HL-60 (cell line): ENCODE data around the gene RNF144A.

ENCODE experiments used
- DNase-seq, 2 experiments: peaks; one replicate each; pipeline ENCODE4 v3.0.0-alpha.2; 2010 to 2020; ENCODE audit warnings: low read depth in 1 of 2, low spot score in 1 of 2
- H3K27ac ChIP-seq: fragments of 250-450 bp; sonication (Bioruptor Pico); replicated peaks from 2 replicates; pipeline ENCODE4 v1.5.1; 2020; ENCODE audit warnings: mild to moderate bottlenecking, moderate library complexity
- H3K27me3 ChIP-seq: fragments of 250-450 bp; sonication (Bioruptor Pico); 2 replicates; pipeline ENCODE4 v1.5.1; 2021; ENCODE audit warnings: mild to moderate bottlenecking, moderate library complexity; ENCODE audit not compliant: insufficient read depth, poor library complexity, severe bottlenecking
- H3K4me3 ChIP-seq: replicated peaks from 2 replicates; pipeline ENCODE4 v1.5.1; 2011; ENCODE audit warnings: mild to moderate bottlenecking, control low read depth, low read length; ENCODE audit not compliant: insufficient read depth
- CTCF ChIP-seq: IDR thresholded peaks from one replicate; pipeline ENCODE4 v1.5.1; 2011; ENCODE audit warnings: low read length, control low read depth, inconsistent platforms; ENCODE audit not compliant: insufficient read depth
- GABPA ChIP-seq: IDR thresholded peaks from 2 replicates; pipeline ENCODE4 v1.6.1; 2012; ENCODE audit warnings: low read depth
- POLR2AphosphoS5 ChIP-seq: IDR thresholded peaks from 2 replicates; pipeline ENCODE4 v1.6.1; 2012; ENCODE audit warnings: low read depth
- REST ChIP-seq: IDR thresholded peaks from 2 replicates; pipeline ENCODE4 v1.6.1; 2012; ENCODE audit warnings: low read depth; ENCODE audit not compliant: insufficient replicate concordance
- SPI1 ChIP-seq: IDR thresholded peaks from 2 replicates; pipeline ENCODE4 v1.6.1; 2012; ENCODE audit warnings: low read depth, mild to moderate bottlenecking, borderline replicate concordance

RNF144A gene

GRCh38 chr2:6877402-6878304, 39.6 kb upstream of the RNF144A start, which contains the start of gene RSAD2:
TSS of gene RSAD2 (plus strand) at chr2:6877777. CDS start at chr2:6877801, 24 bp downstream.
- DNase-seq = no peak
- no peak for TF ChIP-seq REST
- TF ChIP-seq CTCF = no peak
- no peak for TF ChIP-seq SPI1
- TF ChIP-seq GABPA = no peak
- TF ChIP-seq POLR2AphosphoS5 = no peak
- peak within 1 kb of the TSS; percentile 32 for H3K4me3 ChIP-seq
- H3K27ac ChIP-seq = no peak within 1 kb of the TSS
- no peaks in the 10 kb centered on the region for H3K27me3 ChIP-seq

- H3K27me3 ChIP-seq = no peaks in the 10 kb centered on the region
- no peak for DNase-seq
- H3K27ac ChIP-seq = no peak overlapping the region
- no peak overlapping the region for H3K4me3 ChIP-seq
- TF ChIP-seq POLR2AphosphoS5 = no peak
- TF ChIP-seq GABPA = no peak
- no peak for TF ChIP-seq REST
- no peak for TF ChIP-seq SPI1
- no peak for TF ChIP-seq CTCF
Observed at GRCh38 chr2:6878549-6878948, 38.7 kb upstream of the RNF144A start.

GRCh38 chr2:6879011-6879410, 38.2 kb upstream of the RNF144A start:
- Histone ChIP-seq H3K27me3 (no peaks in the 10 kb centered on the region), H3K4me3 (no peak overlapping the region), H3K27ac (no peak overlapping the region)
- no peak for TF ChIP-seq GABPA
- no peak for TF ChIP-seq CTCF
- no peak for TF ChIP-seq SPI1
- no peak for TF ChIP-seq POLR2AphosphoS5
- no peak for TF ChIP-seq REST
- no peak for DNase-seq
